ENCODE results near the gene PCBP4.
"Not testable (repeated sequence)": the region's sequence is repeated elsewhere in the genome, so short reads cannot be mapped to it uniquely, and the experiment has no call there.

DNA sequence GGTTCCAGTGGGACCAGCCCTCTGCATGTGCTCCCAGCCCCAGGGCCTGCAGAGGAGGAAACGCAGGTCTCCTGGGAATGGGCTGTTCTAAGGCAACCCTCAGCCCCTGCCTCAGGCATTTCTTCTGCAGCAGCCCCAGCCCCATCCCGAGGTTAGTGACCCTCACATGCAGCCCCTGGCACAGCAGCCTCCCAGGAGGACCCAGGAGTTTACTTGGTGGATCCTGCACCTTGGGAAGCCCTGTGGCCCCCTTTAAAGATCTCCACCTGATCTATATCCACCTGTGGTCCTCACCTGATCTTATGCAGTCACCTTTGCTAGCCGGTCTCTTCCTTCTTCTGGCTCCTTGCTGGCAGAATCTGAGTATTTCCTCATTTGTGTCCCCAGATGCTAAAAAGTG, 38.3 kb downstream of the PCBP4 start:
- TF ChIP-seq, protein P1, sequence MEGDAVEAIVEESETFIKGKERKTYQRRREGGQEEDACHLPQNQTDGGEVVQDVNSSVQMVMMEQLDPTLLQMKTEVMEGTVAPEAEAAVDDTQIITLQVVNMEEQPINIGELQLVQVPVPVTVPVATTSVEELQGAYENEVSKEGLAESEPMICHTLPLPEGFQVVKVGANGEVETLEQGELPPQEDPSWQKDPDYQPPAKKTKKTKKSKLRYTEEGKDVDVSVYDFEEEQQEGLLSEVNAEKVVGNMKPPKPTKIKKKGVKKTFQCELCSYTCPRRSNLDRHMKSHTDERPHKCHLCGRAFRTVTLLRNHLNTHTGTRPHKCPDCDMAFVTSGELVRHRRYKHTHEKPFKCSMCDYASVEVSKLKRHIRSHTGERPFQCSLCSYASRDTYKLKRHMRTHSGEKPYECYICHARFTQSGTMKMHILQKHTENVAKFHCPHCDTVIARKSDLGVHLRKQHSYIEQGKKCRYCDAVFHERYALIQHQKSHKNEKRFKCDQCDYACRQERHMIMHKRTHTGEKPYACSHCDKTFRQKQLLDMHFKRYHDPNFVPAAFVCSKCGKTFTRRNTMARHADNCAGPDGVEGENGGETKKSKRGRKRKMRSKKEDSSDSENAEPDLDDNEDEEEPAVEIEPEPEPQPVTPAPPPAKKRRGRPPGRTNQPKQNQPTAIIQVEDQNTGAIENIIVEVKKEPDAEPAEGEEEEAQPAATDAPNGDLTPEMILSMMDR (IDR thresholded peaks at IDR 0.05): not testable (repeated sequence)
- TF ChIP-seq EZH2 (IDR thresholded peaks at IDR 0.05): not testable (repeated sequence)

Measured in neural progenitor cell (in vitro differentiated cells).